HFF-Myc (cell line): ENCODE measurements around the gene MPND.
A peak's percentile ranks its signal among the peaks of the same experiment; 100 is the strongest.

ENCODE experiments used
- DNase-seq: peaks from one replicate; pipeline ENCODE4 v3.0.0-alpha.2; 2011; ENCODE audit warnings: low read depth; ENCODE audit errors: extremely low read depth
- H3K4me3 ChIP-seq: replicated peaks from 2 replicates; pipeline ENCODE4 v1.5.1; 2011; ENCODE audit warnings: low read depth, mild to moderate bottlenecking, control low read depth, low read length
- TF ChIP-seq, protein P1 (sequence below): IDR thresholded peaks from 2 replicates; pipeline ENCODE4 v1.5.1; 2012; ENCODE audit warnings: mild to moderate bottlenecking, low read depth, low read length, control low read depth; ENCODE audit errors: missing control alignments

The MPND gene

DNA sequence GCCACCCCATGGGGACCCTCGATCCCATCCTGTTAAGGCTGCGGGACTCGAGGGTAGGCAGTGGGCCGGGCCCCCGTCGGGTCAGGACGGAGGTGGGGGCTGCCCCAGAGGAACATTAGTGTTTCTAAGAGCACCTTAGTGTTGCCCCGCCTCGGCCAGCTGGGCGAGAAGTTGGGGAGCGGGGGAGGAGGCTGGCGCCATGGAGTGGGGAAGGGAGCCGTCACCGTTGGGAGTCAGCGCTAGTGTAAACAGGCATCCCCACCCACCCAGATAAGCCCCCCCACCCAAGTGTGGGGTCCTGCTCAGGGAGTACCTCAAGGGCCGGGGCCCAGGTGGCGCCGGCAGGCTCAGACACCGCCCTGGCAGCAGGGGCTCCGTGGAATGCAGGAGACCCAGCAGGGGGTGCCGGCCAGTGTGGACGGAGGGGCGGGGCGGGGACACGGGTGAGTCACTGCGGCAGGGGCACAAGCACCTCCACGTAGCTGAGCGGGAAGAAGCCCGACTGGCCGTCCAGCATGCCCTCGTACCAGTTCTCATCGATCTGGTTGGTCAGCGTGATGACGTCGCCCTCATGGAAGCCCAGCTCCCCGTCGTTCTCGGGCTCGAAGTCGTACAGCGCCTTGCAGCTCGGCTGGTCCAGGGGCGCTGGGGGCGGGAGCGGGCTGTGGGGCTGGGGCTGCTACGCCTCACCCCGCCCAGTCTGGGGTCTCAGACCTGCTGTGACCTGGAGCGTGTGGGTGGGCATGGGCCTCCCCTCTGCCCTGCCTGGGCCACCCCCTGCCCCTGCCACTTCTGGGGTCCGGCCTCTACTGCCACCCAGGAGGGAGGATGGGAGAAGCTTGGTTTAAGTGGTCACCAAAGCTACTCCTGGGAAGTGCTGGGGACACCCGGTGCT, 18.0 kb downstream of the MPND start:
- DNase-seq: no peak
- H3K4me3 ChIP-seq: no peak overlapping the region
- TF ChIP-seq, protein P1, sequence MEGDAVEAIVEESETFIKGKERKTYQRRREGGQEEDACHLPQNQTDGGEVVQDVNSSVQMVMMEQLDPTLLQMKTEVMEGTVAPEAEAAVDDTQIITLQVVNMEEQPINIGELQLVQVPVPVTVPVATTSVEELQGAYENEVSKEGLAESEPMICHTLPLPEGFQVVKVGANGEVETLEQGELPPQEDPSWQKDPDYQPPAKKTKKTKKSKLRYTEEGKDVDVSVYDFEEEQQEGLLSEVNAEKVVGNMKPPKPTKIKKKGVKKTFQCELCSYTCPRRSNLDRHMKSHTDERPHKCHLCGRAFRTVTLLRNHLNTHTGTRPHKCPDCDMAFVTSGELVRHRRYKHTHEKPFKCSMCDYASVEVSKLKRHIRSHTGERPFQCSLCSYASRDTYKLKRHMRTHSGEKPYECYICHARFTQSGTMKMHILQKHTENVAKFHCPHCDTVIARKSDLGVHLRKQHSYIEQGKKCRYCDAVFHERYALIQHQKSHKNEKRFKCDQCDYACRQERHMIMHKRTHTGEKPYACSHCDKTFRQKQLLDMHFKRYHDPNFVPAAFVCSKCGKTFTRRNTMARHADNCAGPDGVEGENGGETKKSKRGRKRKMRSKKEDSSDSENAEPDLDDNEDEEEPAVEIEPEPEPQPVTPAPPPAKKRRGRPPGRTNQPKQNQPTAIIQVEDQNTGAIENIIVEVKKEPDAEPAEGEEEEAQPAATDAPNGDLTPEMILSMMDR: no peak

DNA sequence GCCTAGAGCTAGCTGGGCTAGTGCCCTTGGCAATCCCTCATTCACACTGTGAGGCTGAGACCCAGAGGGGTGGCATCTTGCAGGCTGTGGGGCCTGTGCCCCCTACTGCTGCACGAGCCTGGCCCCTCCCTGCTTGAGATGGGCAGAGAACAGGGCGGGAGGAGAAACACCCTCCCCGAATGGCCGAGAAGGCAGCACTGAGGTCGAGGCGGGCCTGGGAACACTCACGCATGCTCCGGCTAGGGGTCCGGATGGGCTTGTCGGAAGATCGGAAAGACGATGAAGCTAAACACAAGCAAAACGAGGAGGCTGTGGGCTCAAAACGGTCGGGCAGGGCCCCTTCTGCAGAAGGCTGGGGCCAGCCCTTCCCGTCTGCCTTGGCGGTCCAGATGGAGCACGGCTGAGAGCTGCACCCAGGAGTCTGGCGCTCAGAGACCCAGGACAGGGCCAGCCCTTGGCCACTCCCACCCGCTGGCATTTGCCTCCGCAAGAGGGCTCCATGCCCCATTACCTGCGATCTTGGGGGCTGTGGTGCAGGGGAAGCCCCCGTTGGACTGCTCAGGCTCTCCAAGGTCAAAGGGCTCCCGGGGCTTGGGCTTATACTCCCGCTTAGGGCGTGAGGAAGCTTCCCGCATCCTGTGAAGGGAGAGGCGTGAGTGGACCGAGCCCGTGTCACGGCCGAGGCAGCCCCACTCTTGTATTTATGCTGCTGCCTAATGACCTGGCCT, 18.9 kb downstream of the MPND start:
- no peak for DNase-seq
- H3K4me3 ChIP-seq: no peak overlapping the region
- TF ChIP-seq, protein P1: no peak

DNA sequence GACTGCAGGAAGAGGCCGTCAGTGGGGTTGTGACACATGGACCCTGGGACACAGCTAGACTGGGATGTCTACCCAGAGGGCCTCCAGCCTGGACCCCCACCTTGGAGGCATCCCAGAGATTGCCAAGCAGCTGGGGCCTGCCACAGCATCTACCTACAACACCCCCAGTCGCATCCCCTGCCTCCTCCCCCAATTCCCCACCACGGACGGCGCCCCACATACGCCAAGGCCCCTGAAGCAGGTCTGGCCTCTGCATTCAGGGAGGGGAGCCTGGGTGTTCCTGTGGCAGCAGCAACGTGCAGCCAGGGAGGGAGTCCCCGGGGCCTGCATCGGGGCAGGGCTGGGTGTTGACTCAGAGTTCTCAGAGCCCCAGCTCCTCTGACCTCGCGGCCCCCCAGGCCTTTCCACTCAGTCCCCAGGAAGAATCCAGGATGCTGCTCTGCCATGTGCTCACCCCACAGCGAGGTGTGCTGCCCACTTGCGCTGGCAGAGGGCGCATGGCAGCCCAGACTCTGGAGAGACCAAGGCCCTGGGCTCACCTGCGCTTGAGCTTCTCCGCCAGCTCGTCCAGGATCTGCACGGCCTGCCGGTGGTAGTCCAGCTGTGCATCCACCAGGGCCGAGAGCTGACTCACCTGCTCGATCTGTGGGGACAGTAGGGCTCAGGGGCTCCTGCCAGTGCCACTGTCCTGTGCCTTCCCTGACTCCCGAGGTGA, 19.6 kb downstream of the MPND start:
- no peak overlapping the region for H3K4me3 ChIP-seq
- no peak for DNase-seq
- TF ChIP-seq, protein P1: peak; percentile 25

DNA sequence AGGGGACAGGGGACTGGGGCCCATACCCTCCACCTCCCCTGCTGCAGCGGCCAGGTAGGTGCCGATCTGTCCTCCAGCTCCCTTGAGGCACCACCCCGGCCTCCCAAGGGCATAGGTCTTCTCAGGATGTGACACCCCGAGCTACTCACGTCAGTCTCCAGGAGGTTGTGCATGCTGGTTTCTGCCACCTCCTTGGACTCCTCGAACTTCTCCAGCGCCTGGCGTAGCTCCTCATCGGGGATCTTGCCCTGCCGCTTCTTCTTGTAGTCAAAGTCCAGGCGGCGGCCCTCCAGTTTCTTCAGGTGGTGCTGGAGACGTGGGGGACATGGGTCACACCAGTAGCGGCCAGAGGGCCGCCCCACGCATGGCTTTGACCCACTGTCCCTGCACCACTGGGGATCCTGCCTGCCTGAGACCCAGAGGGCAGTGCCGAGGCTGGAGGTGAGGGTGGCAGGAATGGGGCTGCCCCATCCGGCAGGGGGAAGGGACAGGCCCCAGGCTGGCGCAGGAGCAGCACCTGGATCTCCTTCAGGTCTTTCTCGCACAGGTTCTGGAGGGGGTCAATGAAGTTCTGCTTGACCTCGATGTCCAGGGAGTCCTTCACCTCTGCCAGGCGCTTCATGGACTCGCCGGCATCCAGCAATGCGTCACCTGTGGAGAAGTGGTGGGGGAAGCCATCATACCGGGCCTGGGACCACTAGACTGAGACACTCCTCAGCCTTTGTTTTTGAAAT, 20.4 kb downstream of the MPND start:
- H3K4me3 ChIP-seq: no peak overlapping the region
- TF ChIP-seq, protein P1: no peak
- no peak for DNase-seq

DNA sequence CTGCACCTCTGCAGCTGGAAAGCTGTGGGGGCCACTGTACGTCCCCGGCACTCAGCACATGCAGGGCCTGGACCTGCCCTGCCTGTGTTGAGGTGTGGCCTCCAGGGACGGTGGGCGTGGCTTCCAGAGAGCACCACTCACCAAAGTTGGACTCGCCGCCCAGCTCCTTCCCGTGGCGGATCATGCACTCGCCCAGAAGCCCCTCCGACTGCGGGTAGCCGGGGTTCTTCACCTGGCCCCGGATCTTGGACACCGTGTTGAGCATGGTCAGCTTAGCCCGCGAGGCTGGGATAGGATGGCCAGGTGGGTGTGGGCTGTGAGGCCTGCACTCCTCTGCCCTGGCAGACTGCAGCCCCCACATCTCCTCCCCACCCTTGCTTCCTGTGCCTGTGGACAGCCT, 22.0 kb downstream of the MPND start:
- TF ChIP-seq, protein P1: no peak
- no peak overlapping the region for H3K4me3 ChIP-seq
- DNase-seq: no peak
